GM23248 (cell line): Measurements from ENCODE around the gene SLC43A1.

Experiments used
- EZH2 ChIP-seq: fragments of 200-600 bp; sonication (generic); IDR thresholded peaks from 2 replicates; pipeline ENCODE4 v1.6.1; 2018; ENCODE audit warnings: antibody characterized with exemption, mild to moderate bottlenecking; ENCODE audit not compliant: insufficient read depth, poor library complexity, severe bottlenecking
- EZH2phosphoT487 ChIP-seq: fragments of 200-600 bp; sonication (generic); IDR thresholded peaks from 2 replicates; pipeline ENCODE4 v1.6.1; 2018; ENCODE audit warnings: antibody characterized with exemption, moderate library complexity, mild to moderate bottlenecking, low read depth; ENCODE audit not compliant: insufficient read depth

DNA sequence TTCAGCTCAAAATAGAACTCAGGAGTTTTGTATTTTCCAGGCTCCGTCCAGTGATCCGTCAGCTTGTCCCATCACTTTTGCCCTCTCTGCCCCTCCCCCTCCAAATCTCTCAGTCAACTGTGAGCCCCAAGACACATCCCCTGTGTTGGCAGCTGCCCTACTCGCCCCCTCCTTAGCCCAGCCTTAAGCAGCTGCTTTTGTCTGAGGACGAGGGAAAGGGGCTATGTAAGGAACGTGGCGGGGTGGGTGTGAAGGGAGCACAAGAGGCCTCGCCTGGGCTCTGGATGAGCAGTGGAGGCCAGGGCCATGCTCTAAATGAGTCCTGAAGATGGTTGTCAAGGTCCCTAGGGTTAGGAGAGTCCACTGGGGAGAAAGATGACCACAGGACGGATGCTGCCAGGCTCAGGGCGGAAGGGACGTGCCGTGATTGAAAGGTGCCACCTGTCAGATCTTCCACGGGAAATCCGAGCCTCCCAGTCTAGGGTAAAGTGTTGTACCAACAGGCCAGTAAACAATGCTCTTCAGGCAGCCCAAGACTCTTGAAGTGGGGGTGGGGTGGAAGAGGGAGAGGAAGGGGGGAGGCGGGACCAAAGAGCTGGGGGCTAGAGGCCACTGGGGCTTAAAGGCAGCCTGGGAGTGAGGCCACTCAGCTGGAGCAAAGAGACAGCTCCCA, 21.6 kb upstream of the SLC43A1 start, which contains the start of gene SMTNL1:
- TF ChIP-seq EZH2: no peak
- TF ChIP-seq EZH2phosphoT487: no peak
